ENCODE measurements around the gene GLMP.
"Not testable (repeated sequence)": the region's sequence is repeated elsewhere in the genome, so short reads cannot be mapped to it uniquely, and the experiment has no call there.

Gene GLMP, protein sequence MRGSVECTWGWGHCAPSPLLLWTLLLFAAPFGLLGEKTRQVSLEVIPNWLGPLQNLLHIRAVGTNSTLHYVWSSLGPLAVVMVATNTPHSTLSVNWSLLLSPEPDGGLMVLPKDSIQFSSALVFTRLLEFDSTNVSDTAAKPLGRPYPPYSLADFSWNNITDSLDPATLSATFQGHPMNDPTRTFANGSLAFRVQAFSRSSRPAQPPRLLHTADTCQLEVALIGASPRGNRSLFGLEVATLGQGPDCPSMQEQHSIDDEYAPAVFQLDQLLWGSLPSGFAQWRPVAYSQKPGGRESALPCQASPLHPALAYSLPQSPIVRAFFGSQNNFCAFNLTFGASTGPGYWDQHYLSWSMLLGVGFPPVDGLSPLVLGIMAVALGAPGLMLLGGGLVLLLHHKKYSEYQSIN

DNA sequence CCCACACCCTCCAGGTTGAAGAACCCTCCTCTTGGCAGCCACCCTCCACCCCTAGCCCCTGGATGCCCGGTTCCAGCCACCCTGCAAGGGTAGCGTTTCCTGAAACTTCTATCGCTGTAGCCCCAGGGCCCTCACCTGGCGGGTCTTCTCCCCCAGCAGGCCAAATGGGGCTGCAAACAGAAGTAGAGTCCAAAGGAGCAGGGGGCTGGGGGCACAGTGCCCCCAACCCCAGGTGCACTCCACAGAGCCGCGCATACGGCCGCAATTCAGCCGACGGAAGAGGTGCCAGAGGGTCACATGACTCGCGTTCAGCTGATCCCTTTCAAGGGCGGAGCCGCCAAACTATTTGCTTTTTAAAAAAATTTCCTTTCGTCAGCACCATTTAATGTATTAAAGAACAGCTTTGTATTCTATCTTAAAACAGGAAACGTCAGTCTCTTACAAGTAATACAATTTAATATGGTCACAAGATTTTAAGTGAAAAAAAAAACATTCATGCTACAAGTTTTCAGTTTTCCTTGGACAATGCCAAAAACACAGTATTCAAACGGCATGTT lies at the start of gene GLMP:
TSS of gene GLMP (minus strand) at position 289 of the 557 bp plus-strand sequence. CDS start at position 255, 34 bp downstream.
- DNase-seq (ENCODE audit: low read depth in 4 of 4, low spot score in 1 of 4) = peak; percentile 27 to 39 (median 30)

DNA sequence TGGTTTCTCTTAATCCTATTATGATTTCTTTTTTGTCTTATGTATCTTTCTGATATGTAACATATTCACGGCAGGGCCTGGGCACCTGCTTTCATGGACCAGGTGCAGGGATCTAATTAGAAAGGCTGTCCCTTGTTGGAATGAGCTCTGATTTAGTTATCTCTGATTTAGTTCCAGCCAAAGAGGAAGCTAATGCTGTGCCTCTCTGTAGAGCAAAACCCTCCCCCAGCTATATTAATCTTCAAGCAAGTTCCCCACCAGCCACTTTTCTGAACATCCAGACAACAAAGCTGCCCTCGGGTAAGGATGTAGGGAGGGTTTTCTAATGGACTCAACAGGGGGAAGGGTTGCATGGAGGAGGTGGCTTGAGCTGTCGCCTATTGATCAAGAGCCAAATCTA lies 48.9 kb upstream of the GLMP start:
- DNase-seq (ENCODE audit: low read depth in 4 of 4, low spot score in 1 of 4) = no peak

DNA sequence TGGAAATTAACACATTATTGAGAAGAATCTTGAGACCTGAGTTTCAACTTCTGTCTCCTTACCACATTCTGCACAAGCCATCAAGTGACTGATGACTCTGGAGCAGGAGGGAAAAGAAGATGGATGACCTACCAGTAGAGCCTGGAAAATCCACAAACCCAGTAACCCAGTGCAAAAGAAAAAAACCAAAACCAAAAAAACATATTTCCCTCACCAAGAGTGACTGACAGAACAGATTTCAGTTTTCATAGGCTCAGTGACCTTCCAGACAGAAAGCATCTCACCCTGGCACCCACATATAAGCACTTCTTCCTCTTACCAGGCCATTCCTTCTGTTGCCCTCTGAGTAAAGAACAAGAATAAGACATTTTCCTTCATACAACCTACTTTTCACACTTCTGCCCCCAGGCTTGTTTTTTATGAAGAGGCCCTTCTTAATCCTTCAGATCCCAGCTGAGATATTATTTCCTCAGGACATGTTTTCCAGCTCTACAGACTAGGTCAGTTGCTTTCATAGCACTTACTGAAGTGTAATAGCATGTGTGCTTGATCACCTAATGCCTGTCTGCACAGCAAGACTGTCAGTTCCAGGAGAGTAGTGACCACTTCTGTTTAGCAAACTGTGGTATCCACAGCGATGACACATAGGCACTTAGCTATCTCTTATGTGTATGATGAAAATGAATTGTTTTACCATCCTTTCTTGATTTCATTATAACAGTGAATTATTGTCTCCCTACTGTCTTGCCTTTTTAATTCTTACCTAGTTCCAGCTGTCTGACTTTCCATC lies 46.9 kb upstream of the GLMP start:
- DNase-seq (ENCODE audit: low read depth in 4 of 4, low spot score in 1 of 4) = no peak

DNA sequence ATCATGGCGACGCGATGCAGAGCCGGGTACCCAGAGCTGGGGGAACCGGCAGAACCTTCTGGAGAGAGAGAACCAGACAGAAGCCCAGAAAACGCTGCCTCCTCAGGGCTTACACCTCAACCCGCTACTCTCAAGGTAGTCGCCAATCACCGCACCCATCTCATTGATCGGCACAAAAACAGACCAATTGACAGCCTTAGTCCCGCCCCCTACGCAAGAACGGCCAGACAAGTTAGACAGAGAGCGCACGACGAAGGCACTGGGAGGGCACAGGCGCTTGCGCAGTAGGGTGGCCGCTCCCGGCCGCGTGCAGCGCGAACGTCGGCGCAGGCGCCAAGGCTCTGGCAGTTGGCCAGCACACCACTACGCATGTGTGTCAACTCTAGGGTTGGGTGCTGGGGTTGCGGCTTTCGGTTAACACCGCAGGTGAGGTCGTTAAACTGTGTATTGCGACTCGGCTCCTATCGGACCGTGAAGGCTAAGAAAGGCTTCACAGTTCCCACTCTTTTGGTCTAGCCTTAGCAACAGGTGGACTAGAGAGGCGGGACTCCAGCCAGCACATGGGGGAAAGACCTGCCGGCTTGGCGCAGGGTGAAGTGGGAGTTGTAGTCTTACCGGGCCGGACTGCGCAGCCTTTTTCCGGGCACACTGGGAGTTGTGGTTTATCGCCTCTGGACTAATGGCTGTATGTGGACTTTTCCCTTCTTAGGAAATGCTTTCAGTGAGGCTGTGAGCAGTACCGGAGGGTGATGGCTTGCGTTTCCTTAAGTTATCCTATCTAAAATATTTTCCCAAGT lies 42.9 kb upstream of the GLMP start, which contains the start of the genes CCT3 and TSACC:
TSS of gene CCT3 (minus strand) at position 113 of the 797 bp plus-strand sequence. CDS start at position 5, 108 bp downstream.
TSS of gene TSACC (plus strand) at position 347 of the 797 bp plus-strand sequence. CDS start 1,232 bp downstream, outside the sequence.
- peak; percentile 97 to 99 (median 98) for DNase-seq (ENCODE audit: low read depth in 4 of 4, low spot score in 1 of 4)

DNA sequence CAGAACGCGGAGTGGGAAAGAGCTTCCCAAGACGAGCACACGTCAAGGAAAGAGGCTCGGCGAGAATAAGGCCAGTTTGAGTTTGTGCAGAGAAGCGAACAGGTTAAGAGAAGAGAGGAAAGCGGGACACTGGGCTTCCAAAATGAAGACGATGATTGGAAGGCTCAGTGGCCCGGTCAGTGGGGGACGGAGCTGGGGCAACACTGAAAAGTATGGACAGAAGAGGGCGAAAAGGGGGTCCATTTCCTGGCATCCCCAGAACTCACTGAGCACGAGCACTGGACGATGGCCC lies 42.4 kb upstream of the GLMP start:
- DNase-seq (ENCODE audit: low read depth in 4 of 4, low spot score in 1 of 4) = no peak

DNA sequence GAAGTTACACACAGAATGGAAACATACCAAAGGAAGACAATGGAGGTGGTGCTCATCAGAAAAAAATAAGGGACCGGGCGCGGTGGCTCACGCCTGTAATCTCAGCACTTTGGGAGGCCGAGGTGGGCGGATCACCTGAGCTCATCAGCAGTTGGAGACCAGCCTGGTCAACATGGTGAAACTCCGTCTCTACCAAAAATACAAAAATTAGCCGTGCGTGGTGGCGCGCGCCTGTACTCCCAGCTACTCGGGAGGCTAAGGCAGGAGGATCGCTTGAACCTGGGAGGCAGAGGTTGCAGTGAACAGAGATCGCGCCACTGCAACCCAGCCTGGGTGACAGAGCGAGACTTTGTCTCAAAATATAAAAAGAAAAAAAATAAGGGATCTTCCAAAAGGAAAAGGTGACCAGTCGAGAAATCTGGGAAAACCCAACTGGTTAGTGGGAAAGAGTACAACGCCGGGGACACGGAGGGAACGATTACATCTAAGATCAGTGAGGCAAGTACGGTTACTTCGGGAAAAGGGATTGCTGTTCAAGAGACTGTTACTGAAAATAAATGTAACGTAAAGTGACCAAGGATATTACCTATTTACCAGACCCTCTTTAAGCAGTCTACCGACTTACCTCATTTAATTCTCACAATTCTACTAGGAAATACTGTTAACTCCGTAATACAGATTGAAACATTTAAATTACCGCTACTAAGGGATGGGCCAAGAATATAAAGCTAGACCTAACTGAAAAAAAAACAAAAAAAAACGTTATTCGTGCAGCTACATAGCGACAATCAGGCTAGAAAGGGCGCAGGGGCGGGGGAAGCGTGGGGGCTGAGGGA lies 41.8 kb upstream of the GLMP start:
- DNase-seq (ENCODE audit: low read depth in 4 of 4, low spot score in 1 of 4) = no peak

DNA sequence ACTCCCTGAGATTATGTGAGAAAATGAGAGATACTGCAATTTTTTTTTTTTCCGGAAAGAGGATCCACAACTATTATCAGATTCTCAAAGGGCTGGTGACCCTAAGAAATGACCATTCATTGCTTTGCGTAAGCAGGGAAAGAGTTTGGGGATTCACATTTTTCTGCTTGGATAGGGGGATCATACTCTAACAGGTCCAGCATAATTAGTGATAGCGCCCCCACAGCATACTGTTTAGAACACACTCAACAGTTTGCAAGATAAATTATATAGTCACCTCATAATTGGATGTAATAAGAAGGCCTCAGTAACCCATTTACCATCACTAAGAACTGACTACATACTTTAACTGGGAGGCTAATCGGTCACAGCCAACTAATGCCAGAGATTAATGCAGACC lies 40.8 kb upstream of the GLMP start:
- no peak for DNase-seq (ENCODE audit: low read depth in 4 of 4, low spot score in 1 of 4)

DNA sequence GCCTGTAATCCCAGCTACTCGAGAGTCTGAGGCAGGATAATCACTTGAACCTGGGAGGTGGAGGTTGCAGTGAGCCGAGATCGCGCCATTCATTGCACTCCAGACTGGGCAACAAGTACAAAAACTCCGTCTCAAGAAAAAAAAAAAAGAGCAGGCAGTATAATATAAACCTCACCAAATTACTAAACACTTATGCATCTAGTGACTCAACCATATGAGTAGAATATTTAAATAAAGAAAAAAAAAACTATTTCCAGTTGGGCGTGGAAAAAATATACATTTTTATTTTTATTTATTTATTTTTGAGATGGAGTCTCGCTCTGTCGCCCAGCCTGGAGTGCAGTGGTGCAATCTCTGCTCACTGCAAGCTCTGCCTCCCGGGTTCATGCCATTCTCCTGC lies 27.7 kb upstream of the GLMP start:
- not testable (repeated sequence) for DNase-seq (ENCODE audit: low read depth in 4 of 4, low spot score in 1 of 4)

DNA sequence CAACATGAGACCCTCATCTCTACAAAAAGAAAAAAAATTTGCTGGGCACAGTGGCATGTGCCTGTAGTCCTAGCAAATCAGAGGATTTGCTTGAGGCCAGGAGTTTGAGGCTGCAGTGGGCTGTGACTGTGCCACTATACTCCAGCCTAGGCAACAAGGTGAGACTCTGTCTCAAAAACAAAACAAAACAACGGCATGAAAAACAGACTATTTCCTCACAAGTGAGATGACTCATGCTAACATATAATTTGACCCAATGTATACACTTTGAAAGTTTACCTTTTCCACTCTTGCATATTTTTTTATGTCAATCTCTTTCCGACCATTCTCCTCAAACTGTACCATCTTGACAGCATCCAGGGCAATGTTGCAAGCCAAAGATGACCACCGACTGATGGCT lies 25.1 kb upstream of the GLMP start:
- DNase-seq (ENCODE audit: low read depth in 4 of 4, low spot score in 1 of 4) = no peak

DNA sequence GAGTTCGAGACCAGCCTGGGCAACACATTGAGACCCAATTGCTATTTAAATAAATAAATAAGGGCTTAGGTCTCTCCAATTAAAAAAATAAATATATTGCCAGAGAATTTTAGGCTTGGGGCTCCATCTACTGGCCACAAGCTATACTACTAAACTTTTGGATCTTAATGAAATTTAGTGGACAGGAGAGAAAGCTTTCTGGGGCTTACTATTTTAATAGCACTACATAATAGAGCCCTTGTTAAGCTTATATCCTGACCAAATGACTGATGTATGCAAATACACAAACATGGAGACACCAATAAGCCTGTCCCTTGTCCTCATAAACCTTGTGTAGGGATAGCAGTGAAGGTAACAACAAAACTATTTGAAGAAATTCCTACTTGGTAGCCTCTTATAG lies 24.2 kb upstream of the GLMP start:
- no peak for DNase-seq (ENCODE audit: low read depth in 4 of 4, low spot score in 1 of 4)

DNA sequence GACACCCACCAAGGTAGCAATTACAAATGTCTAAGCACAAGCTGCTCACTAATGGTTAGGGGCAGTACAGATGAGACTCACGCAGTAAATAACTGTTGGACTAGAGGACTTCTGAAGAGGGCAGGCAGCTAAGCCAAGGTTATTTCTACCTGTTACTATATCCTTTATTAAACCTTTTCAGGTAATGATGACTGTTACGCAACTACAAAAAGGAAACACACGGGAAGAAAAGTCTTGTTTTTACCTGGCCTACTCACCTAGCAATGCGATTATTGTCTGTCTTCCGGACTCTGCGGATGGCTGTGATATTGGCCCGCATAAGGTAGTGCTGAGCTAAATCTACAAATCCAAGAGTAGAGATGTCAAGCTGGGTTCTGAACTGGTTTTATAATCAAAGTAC lies 21.4 kb upstream of the GLMP start:
- DNase-seq (ENCODE audit: low read depth in 4 of 4, low spot score in 1 of 4) = no peak

DNA sequence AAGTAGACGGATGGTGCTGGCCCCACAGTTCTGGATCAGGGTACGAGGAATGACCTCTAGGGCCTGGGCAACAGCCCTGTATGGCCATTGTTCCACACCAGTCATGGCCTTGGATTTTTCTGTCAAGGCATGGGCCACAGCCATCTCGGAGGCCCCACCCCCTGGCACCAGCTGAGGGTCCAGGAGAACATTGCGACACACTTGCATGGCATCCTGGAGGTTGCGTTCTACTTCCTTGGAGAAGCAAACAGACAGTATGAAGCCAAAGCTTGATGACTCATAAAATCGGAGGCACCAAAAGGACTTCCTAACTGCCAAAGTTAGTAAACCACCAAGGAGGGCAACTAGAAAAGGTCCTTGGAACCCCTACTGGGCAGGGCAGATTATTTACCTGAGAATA lies 15.5 kb upstream of the GLMP start:
- no peak for DNase-seq (ENCODE audit: low read depth in 4 of 4, low spot score in 1 of 4)

DNA sequence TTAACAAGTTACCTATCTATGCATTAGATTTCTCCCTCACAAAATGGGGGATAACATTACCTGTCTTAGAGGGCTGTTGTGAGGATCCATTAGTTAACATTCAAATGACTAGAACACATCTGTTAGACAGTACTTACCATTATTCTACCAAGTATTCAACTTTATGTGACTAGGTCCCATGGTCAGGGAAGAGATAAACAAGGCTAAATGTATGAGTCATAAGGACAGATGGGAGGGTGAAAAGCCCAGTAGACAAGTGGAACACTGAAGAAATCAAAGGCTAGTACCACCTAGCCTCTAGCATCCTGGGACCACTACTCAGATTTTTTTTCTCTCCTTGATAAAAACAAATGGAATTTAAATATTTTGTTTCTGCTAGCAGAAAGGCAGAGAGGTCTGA lies 12.6 kb upstream of the GLMP start:
- DNase-seq (ENCODE audit: low read depth in 4 of 4, low spot score in 1 of 4) = no peak

DNA sequence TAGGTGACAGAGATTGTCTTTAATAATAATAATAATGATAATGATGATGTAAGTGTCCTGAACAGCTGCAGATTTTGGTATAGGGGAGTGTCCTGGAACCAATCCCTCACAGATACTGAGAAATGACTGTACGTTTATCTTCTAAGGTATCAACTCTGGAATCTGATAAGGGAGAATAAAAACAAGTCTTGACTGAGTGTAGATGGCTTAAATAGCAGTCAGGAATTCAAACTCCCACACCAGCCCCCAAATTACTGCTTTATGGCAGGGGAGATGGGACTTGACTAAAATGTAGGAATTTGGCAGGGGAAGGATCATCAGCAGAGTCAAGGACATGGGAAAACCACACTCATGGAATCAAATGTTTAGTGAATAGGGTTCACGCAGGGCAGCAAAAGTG lies 9.7 kb upstream of the GLMP start:
- no peak for DNase-seq (ENCODE audit: low read depth in 4 of 4, low spot score in 1 of 4)

DNA sequence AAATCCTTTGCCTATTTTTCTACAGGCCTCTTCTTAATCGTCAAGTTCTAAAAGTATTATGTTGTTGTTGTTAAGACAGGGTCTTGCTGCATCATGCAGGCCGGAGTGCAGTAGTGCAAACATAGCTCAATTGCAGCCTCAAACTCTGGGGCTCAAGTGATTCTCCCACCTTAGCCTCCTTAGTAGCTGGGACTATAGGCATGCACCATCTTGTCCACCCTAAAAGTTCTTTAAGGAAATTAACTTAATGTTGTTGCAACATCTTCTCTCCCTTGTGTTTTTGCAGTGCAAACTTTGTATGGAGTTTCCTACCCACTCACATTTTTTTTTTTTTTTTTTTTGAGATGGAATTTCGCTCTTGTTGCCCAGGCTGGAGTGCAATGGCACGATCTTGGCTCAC lies 7.8 kb upstream of the GLMP start:
- no peak for DNase-seq (ENCODE audit: low read depth in 4 of 4, low spot score in 1 of 4)

DNA sequence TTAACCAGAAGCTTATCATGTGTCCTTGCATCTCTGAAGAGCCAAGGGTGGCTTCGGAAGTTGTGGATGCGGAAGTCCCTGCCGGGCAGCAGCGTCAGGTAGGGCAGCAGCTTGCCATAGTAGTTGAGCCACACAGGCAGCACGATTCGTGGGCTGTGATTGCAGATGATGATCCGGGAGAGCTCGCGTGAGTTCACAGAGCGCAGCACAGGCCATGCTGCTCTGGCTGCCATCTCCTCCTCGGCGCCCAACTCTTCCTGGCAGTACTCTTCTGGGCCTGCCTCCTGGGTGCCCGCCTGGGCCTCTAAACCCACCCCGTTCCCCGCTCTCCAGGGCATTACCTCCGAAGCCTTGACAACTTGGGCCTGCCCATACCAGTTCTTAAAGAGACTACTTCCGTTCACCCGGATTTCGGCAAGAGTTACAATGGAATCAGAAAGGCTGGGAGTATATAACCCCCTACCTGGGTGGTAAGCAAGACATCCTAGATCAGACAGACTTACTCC lies 3.4 kb upstream of the GLMP start, which contains the start of gene VHLL:
TSS of gene VHLL (minus strand) at position 456 of the 506 bp plus-strand sequence. CDS start at position 338, 118 bp downstream.
- DNase-seq (ENCODE audit: low read depth in 4 of 4, low spot score in 1 of 4) = no peak

DNA sequence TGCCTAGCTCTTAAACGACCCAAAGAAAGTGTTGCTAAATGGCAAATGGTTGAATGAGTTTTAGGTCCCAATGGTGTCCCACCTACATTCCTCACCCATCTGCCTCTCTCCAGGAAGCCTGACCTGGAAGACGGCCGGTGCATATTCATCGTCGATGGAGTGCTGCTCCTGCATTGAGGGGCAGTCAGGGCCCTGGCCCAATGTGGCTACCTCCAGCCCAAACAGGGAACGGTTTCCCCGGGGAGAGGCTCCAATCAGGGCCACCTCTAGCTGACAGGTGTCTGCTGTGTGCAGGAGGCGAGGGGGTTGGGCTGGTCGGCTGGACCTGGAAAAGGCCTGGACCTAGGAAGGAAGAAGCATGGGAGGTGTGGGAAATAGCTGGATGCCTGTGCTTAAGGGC lies 1.6 kb downstream of the GLMP start:
- no peak for DNase-seq (ENCODE audit: low read depth in 4 of 4, low spot score in 1 of 4)

DNA sequence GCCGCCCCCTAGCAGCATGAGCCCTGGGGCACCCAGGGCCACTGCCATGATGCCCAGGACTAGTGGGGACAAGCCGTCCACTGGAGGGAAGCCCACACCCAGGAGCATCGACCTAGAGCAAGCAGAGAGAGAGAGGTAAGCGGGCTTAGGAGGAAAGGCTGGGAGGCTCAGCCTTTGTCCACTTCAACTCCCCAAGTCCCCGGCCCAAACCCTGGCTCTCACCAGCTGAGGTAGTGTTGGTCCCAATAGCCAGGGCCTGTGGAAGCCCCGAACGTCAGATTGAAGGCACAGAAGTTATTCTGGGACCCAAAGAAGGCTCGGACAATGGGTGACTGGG lies 2.4 kb downstream of the GLMP start:
- DNase-seq (ENCODE audit: low read depth in 4 of 4, low spot score in 1 of 4) = no peak

DNA sequence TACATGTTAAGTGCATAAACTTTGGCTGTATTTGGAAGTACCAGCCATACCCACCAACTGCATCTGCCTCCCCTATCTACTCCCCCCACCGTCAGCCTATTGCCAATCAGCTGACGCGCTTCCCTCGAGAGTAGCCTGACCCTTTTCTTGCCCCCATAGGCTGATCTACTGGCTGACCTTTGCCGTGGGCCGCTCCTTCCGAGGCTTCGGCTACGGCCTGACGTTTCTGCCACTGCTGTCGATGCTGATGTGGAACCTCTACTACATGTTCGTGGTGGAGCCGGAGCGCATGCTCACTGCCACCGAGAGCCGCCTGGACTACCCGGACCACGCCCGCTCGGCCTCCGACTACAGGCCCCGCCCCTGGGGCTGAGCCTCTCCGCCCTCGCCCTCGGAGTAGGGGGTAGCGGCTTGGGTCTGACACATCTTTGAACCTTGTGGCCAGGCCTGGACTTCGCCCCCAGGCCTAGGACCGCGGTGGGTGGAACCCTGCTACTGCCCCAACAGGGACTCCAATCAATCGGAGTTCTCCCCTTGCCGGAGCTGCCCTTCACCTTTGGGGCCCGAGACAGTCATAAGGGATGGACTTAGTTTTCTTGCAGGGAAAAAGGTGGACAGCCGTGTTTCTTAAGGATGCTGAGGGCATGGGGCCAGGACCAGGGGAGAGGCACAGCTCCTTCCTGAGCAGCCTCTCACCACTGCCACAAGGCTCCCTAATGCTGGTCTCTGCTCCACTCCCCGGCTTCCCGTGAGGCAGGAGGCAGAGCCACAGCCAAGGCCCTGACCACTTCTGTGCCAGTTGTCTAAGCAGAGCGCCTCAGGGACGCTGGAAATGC lies 4.0 kb downstream of the GLMP start:
- DNase-seq (ENCODE audit: low read depth in 4 of 4, low spot score in 1 of 4) = no peak
